Measurements from ENCODE around the gene JAKMIP1.

JAKMIP1 gene

DNA sequence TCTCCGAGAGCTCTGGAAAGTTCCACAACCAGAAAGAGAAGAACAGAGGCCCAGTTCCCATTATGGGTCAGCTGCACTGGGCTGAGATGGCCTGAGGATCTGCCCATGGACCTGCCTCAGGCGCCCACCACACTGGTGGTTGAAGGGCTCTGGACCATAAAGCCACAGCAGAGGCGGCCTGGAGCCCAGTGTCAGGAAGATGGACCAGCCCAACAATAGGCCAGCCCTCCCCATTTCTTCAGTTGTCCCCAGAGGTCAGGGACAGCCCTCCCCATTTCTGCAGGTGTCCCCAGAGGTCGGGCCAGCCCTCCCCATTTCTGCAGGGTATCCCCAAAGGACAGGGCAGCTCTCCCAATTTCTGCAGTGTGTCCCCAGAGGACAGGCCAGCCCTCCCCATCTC is 144.9 kb downstream of the JAKMIP1 start:
- no peak for DNase-seq

DNA sequence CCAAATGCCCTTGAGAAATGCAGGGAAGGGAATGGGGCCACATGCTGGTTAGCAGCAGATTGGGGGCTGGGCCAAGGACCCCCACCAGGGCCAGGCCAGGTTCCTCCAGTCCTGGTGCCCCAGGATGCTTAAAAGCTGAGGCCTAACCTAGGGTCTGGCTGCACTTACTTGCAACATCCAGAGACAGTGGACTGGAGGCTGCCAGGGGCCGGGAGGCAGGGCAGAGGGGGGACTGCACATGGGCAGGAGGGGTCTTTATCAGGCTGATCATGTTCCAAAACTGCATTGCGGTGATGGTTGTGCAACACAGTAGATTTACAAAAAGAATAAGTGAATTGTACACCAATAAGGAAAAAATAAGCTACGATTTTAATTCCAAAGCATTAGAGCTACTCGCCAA is 145.3 kb downstream of the JAKMIP1 start:
- DNase-seq = no peak

DNA sequence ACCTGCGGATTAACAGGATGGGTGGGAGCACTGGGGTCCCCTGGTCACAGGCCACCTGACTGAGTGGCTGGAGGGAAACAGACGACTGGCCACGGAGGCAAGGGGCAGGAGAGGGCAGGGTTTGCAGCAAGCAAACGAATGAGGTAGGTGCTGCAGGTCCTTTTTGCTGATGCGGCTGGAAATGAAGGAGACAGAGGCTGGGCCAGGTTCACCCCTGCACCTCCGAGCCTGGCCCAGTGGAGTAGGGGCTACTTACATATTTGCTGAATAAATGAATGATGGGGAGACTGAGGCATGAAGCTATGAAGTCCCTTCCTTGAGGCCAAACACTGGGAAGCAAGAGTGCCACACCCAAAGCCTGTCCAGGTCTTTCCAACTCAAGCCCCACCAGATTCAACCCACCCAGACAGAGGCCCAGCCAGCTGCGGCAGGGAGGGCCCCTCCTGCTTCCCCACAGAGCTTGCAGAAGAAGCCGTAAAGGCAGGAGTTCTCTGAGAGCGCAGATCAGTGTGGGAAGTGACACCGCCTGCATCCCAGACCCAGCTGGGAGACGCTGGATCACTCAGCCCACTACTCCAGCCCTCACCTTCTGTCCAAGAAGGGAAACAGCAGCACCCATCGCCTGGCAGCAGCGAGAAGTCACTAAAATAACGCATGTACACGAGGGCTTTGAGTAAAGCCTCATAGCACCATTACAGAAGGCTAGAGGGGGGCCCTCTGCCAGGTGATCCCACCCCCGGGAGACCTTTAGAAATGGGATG is 146.0 kb downstream of the JAKMIP1 start:
- no peak for DNase-seq

DNA sequence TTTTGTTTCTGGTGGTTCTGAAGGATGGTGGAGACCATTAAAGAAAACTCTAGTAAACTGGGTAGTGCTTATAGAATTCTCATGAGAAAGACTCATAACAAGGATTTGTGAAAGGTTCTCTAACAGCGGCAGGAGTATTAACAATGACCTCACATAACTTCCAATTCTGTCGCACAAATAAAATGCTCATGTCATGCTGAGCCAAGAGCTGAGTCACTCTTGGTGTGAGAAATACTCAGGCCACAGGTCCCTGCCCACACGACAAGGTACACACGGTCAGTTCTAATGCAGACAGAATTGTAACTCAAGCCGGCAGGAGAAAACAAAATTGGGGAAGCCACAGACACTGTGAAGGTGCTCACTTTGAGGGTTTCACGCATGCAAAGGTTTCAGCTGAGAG is 147.7 kb downstream of the JAKMIP1 start:
- DNase-seq = no peak

GRCh38 chr4:6050551-6050950 is 149.8 kb downstream of the JAKMIP1 start:
- DNase-seq = no peak

- DNase-seq = no peak
Measured at GRCh38 chr4:6049985-6050384, 150.4 kb downstream of the JAKMIP1 start.

DNA sequence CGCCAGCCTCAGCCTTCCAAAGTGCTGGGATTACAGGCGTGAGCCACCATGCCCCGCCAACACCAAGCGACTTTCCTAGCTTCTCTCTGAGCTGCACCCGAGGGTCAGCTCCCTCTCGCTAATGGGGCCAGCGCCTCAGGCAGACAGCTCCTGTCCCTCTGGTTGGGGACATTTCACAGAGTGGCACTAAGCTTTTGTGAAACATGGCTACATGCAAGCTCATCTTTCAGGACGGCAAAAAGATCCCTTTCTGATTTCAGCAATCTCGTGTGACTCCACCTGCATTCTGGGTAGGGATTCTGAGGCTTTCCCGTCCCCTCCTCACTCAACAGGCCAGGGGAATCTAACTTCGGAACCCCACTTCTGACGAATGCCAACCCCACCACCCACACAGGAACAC is 151.1 kb downstream of the JAKMIP1 start:
- no peak for DNase-seq

GRCh38 chr4:6048537-6048936 is 151.8 kb downstream of the JAKMIP1 start:
- no peak for DNase-seq

- DNase-seq = no peak
Measured at GRCh38 chr4:6047130-6047673, 153.1 kb downstream of the JAKMIP1 start.

DNA sequence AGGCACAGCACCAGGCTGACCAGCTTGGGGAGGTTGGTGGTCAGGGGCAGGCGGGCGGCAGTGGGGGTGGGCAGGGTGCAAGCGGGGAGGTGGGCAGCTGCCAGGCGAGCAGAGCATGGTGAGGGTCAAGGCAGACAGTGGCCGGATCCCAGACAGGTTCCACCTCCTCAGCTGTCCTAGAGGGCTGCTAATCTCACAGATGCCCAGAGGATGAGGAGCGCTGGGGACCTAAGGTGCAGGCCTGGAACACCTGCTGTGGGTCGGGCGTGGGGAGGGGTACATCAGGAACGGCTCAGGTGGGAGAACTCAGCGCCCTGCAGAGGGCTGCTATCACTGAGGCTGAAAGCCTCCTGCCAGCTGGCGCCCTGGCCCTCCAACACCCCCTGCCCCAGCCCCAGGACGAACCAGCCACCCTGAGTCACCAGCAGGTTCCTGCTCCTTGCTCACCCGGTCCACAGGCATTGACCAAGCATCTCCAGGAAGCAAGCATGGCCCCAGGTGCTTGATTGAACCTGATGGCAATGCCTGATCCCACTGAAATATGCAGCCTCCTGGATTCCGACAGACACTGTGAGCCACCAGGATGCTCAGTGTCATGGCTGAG is 153.7 kb downstream of the JAKMIP1 start:
- no peak for DNase-seq

- DNase-seq = no peak
Measured at GRCh38 chr4:6044805-6045204, 155.5 kb downstream of the JAKMIP1 start.

GRCh38 chr4:6044276-6044675 is 156.1 kb downstream of the JAKMIP1 start:
- DNase-seq = no peak

- DNase-seq = no peak
Measured at GRCh38 chr4:6043843-6044242, 156.5 kb downstream of the JAKMIP1 start.

DNA sequence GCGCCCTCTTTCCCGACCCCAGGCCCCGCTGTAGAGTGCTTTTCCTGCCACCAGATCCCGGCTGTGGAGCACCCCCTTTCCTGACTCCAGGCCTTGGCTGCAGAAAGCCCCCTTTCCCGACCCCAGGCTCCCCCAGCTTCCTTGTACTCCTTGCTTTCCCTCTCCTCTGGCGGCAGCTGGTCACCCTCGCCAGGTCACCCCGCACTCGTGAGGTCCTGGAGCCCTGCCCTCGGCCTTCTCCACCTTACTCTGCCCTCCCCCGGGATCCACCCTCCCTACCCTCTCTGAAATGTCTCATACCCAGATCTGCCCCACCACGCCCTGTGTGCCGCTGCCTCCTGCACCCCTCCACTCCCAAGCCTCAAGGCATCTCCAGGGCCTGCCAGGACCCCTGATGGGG is 157.2 kb downstream of the JAKMIP1 start:
- DNase-seq = no peak

DNA sequence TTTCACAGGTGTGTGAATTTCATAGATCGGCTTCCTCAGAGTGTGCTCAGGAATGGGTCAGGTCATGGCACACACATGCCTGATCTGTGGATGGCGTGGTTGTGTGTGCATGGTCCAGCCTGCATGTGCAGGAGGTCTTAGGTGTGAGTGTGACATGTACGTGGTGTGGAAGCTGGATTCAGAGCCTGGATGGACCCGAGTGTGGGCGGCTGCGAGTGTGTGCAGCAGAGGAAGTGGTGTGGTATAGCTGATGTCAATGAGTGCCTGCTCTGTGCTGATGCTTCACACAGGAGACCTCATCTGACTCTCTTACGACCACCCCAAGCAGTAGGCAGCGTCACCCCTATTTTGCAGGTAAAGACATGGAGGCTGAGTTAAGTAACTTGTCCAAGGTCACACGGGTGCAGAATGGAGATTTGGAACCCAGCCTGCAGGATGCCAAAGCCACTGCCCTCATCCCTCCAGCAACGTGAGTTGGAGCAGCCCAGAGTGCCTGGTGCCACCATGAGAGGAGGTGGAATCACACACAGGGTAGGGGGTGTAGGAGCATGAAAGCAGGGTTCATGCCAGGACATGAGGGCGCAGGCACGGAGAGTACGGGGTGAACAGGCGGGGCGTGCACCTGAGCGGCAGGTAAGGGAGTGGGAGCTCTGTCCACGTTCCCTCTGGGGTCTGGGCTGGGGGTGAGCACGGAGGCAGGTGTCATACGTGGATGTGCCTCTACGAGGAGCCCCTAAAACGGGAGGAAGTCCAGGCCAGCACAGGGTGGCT is 157.9 kb downstream of the JAKMIP1 start:
- no peak for DNase-seq

GRCh38 chr4:6041800-6042199 is 158.5 kb downstream of the JAKMIP1 start:
- no peak for DNase-seq

DNA sequence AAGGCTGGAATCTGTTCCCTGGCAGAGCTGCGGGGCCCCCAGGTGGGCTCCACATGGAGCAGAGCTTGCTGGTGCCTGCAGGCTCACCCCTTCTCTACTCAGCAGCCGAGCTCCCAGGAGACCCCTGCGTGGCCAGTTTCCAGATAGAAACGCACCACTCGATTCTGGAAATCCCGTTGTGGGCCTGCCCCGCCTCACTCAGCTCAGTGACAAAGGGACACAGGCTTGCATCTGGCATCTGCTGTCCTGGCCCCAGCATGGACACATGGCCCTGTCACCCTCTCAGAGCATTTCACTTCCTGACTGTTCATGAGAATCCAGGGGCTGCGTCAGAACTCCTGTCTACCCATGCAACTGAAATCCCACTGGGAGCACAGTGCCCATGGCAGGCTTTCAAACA is 161.6 kb downstream of the JAKMIP1 start:
- no peak for DNase-seq

DNA sequence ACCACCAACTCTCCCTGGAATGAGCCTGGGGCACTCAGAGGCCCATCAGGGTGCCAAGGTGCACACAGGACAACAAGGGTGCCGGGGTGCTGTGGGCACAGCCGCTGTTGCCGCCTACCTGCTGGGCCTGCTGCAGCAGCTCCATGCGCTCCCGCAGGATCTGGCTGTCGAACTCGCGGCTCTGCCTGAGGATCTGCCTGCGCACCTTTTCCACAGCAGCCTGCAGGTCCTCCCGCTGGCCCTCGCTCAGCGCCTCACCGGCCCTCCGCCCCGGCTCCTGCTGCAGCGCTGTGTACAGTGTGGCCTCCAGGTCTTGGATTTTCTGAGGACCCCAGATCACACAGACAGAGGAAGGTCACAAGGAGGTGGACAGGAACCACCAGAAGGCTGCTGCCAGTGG is 164.6 kb downstream of the JAKMIP1 start:
- no peak for DNase-seq

DNA sequence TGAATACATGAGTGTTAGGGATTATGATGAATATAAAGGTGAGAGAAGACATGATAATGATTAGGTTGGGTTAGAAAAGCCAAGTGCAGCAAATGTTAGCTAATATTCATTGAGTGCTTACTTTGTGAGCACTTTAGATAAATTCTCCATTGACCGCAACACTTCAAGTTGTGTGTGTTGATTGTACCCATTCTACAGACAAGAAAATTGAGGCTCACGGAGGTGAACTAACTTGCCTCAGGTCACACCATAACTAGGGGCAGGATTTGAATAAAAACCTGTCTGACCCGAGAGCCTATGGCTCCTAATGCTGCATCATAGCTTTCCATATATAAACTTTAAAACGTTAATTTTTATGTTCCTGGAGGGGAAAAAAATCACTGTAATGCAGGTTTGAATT is 167.0 kb downstream of the JAKMIP1 start:
- no peak for DNase-seq

- peak; percentile 54 for DNase-seq
Measured at GRCh38 chr4:6032249-6033244, 167.8 kb downstream of the JAKMIP1 start.

- no peak for DNase-seq
Measured at GRCh38 chr4:6031846-6032245, 168.5 kb downstream of the JAKMIP1 start.

DNA sequence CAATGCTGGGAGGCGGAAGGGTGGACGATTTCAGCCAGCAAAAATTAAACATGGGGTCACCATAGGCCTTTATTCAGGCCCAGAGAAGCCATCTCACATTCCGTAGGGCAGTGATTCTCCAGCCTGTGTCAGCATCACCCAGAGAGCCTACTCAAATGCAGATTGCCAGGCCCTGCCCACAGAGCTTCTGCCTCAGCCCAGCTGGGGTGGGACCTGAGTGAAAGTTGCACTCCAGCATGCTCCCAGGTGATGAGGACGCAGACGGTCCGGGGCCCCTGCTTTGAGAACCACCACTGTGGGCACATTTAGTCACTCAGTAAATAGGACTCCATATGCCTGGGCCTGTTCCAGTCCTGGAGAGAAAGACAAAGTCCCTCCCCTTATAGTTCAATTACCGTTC is 169.7 kb downstream of the JAKMIP1 start:
- no peak for DNase-seq

DNA sequence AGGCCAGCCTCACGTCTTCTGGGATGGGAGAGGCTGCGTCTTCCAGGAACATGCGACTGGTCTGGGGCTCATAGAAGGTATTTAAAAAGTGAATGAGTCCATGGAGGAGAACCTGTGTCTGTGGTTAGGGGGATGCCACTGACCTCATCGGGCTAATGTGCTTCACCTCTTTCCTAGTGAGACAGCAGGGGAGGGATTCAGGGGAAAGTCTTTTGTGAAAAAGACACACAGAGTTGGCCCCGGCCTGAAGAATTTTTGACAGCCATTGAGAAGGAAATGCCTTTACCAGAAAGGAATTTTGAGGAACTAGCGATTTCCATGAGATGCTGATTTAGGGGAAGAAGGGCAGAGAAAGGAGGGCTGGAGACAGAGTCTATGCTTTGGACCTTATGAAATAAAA is 171.1 kb downstream of the JAKMIP1 start:
- no peak for DNase-seq
